ENCODE results near the gene NFILZ.
"Not testable (repeated sequence)": the region's sequence is repeated elsewhere in the genome, so short reads cannot be mapped to it uniquely, and the experiment has no call there.

Gene NFILZ

GRCh38 chr19:8611877-8612806 lies 18.3 kb upstream of the NFILZ start:
- no peak for DNase-seq (ENCODE audit: low spot score)

GRCh38 chr19:8612807-8613171 lies 17.6 kb upstream of the NFILZ start:
- no peak for DNase-seq (ENCODE audit: low spot score)

- DNase-seq (ENCODE audit: low spot score), result no peak
Observed at GRCh38 chr19:8614455-8614854, 16.0 kb upstream of the NFILZ start.

- DNase-seq (ENCODE audit: low spot score), result no peak
Observed at GRCh38 chr19:8615024-8615423, 15.4 kb upstream of the NFILZ start.

GRCh38 chr19:8615813-8616596 lies 14.4 kb upstream of the NFILZ start:
- DNase-seq (ENCODE audit: low spot score), result peak; percentile 71

GRCh38 chr19:8616861-8617260 lies 13.6 kb upstream of the NFILZ start:
- DNase-seq (ENCODE audit: low spot score), result no peak

GRCh38 chr19:8617325-8617724 lies 13.1 kb upstream of the NFILZ start:
- not testable (repeated sequence) for DNase-seq (ENCODE audit: low spot score)

- DNase-seq (ENCODE audit: low spot score), result no peak
Observed at GRCh38 chr19:8617984-8618383, 12.4 kb upstream of the NFILZ start.

GRCh38 chr19:8618751-8619150 lies 11.7 kb upstream of the NFILZ start:
- no peak for DNase-seq (ENCODE audit: low spot score)

- DNase-seq (ENCODE audit: low spot score), result not testable (repeated sequence)
Observed at GRCh38 chr19:8622886-8623285, 7.5 kb upstream of the NFILZ start.

GRCh38 chr19:8626842-8627241 lies 3.6 kb upstream of the NFILZ start:
- no peak for DNase-seq (ENCODE audit: low spot score)

GRCh38 chr19:8629184-8629583 lies 1.2 kb upstream of the NFILZ start:
- DNase-seq (ENCODE audit: low spot score), result no peak

- no peak for DNase-seq (ENCODE audit: low spot score)
Observed at GRCh38 chr19:8630796-8631424, 477 bp downstream of the NFILZ start.

- no peak for DNase-seq (ENCODE audit: low spot score)
Observed at GRCh38 chr19:8631425-8631819, 989 bp downstream of the NFILZ start.

- DNase-seq (ENCODE audit: low spot score), result no peak
Observed at GRCh38 chr19:8635422-8635821, 5.0 kb downstream of the NFILZ start.

- DNase-seq (ENCODE audit: low spot score), result not testable (repeated sequence)
Observed at GRCh38 chr19:8637070-8637469, 6.6 kb downstream of the NFILZ start.

GRCh38 chr19:8638078-8638619 lies 7.7 kb downstream of the NFILZ start:
- DNase-seq (ENCODE audit: low spot score), result no peak

GRCh38 chr19:8639821-8640401 lies 9.5 kb downstream of the NFILZ start:
- no peak for DNase-seq (ENCODE audit: low spot score)

- no peak for DNase-seq (ENCODE audit: low spot score)
Observed at GRCh38 chr19:8640402-8641004, 10.1 kb downstream of the NFILZ start.

GRCh38 chr19:8641221-8641907 lies 10.9 kb downstream of the NFILZ start:
- DNase-seq (ENCODE audit: low spot score), result no peak

All from D341Med (cell line).